K562 (cell line): ENCODE data around the gene CYTH4. TPM values are rescaled to one million over a fixed set of nuclear protein-coding genes. Genes with fewer than 3 reads are reported as not detected.

Experiments used
- ATAC-seq: fragments of 200-7000 bp; cut with Tn5 transposase; 3 replicates; pipeline ENCODE4 v1.9.1; 2020; ENCODE audit warnings: moderate library complexity
- BruUV-seq: library from RNA; stranded (reverse); fragments of 400-500 nt; replicated peaks from 2 replicates; lab custom pipeline; 2021; lab: Mats Ljungman, UMichigan
- CTCF ChIA-PET: fragments of 300-600 bp; formaldehyde crosslinking; extraction: SDS; loops from one replicate; lab custom pipeline; 2021; ENCODE audit warnings: low intra/inter-chr PET ratio; lab: Yijun Ruan, JAX
- POLR2A ChIA-PET: fragments of 300-600, 350-650 bp; sonication (Branson Sonifier 250); formaldehyde crosslinking; extraction: SDS; loops from one replicate; lab custom pipeline; 2021; ENCODE audit warnings: antibody characterized with exemption, inconsistent platforms; lab: Yijun Ruan, JAX
- DNase-seq, 4 experiments: peaks; one replicate each; pipeline versions ENCODE4 v3.0.0 to v3.0.0-alpha.2; 2011 to 2018; ENCODE audit warnings: low spot score in 3 of 4, mixed read lengths in 3 of 4; ENCODE audit errors: extremely low read depth in 1 of 4
- FAIRE-seq: peaks from 2 replicates; lab custom pipeline; 2011; peaks lifted over from hg19 to GRCh38; lab: Jason Lieb, UNC
- H2AFZ ChIP-seq: 2 replicates; pipeline ENCODE4 v1.6.0; 2011; ENCODE audit warnings: low read depth, low read length, control low read depth, inconsistent platforms
- H3K27ac ChIP-seq: fragments of 200-600 bp; 3 replicates; pipeline ENCODE4 v1.8.0; 2011; ENCODE audit warnings: low read depth, mild to moderate bottlenecking, control low read depth, inconsistent platforms, low read length, moderate library complexity, mixed read lengths; ENCODE audit errors: extremely low read depth
- H3K27me3 ChIP-seq, 2 experiments: fragments of 300-600 bp in 1 of 2; 2 replicates in 1 of 2; 3 replicates in 1 of 2; pipeline versions ENCODE4 v1.6.0 to v1.8.0; 2011; ENCODE audit warnings: inconsistent platforms in 2 of 2, low read length in 2 of 2, mild to moderate bottlenecking in 1 of 2, mixed read lengths in 1 of 2, moderate library complexity in 1 of 2; ENCODE audit not compliant: control insufficient read depth in 2 of 2, insufficient read depth in 2 of 2
- H3K36me3 ChIP-seq: fragments of 300-600 bp; 3 replicates; pipeline ENCODE4 v1.8.0; 2011; ENCODE audit warnings: mild to moderate bottlenecking, low read length, inconsistent platforms; ENCODE audit not compliant: control insufficient read depth, insufficient read depth
- H3K4me1 ChIP-seq, 2 experiments: fragments of 200-600 bp in 1 of 2; replicated peaks in 1 of 2; 2 replicates in 1 of 2; 3 replicates in 1 of 2; pipeline versions ENCODE4 v1.5.1 to v1.8.0; 2011; ENCODE audit warnings: inconsistent platforms in 2 of 2, low read length in 2 of 2, mild to moderate bottlenecking in 1 of 2, mixed read lengths in 1 of 2, moderate library complexity in 1 of 2; ENCODE audit not compliant: control insufficient read depth in 2 of 2, insufficient read depth in 2 of 2
- H3K4me2 ChIP-seq: 2 replicates; pipeline ENCODE4 v1.6.1; 2011; ENCODE audit warnings: low read length, control low read depth, inconsistent platforms, mixed read lengths; ENCODE audit not compliant: insufficient read depth
- H3K4me3 ChIP-seq: fragments of 200-600 bp; sonication (generic), shearing (Covaris generic); 2 replicates; pipeline ENCODE4 v1.5.1; 2016; ENCODE audit warnings: control low read depth, inconsistent platforms
- H3K79me2 ChIP-seq: fragments of 200-600 bp; 3 replicates; pipeline ENCODE4 v1.8.0; 2011; ENCODE audit warnings: low read length, inconsistent platforms; ENCODE audit not compliant: control insufficient read depth, insufficient read depth
- H3K9ac ChIP-seq, 2 experiments: 2 replicates each; pipeline versions ENCODE4 v1.6.0 to v1.6.1; 2011; ENCODE audit warnings: low read depth in 2 of 2, low read length in 2 of 2, control low read depth in 1 of 2, inconsistent platforms in 1 of 2, mild to moderate bottlenecking in 1 of 2, mixed read lengths in 1 of 2; ENCODE audit not compliant: insufficient read depth in 1 of 2
- H3K9me1 ChIP-seq: one replicate; pipeline ENCODE4 v1.6.0; 2011; ENCODE audit warnings: inconsistent platforms, mild to moderate bottlenecking, low read length, moderate library complexity; ENCODE audit not compliant: control insufficient read depth, insufficient read depth
- H3K9me3 ChIP-seq: replicated peaks from 2 replicates; pipeline ENCODE4 v1.5.1; 2011; ENCODE audit warnings: low read depth, low read length, inconsistent platforms; ENCODE audit not compliant: control insufficient read depth, insufficient read depth
- H4K20me1 ChIP-seq: replicated peaks from 2 replicates; pipeline ENCODE4 v1.6.1; 2011; ENCODE audit warnings: low read length, inconsistent platforms, mixed read lengths; ENCODE audit not compliant: control insufficient read depth, insufficient read depth
- BCOR ChIP-seq: fragments of 450-650 bp; IDR thresholded peaks from 2 replicates; pipeline ENCODE4 v1.6.1; 2016
- ESRRA ChIP-seq: fragments of 450-650 bp; IDR thresholded peaks from 2 replicates; pipeline ENCODE4 v1.6.1; 2014; ENCODE audit warnings: low read depth, mild to moderate bottlenecking, moderate library complexity, borderline replicate concordance
- FOXM1 ChIP-seq, 2 experiments: fragments of 450-650 bp in 1 of 2; sonication (generic) in 1 of 2; formaldehyde crosslinking in 1 of 2; IDR thresholded peaks; 2 replicates each; pipeline versions ENCODE4 v1.6.1 to v1.9.0; 2017 to 2022; ENCODE audit warnings: low read depth in 2 of 2, mild to moderate bottlenecking in 2 of 2, missing genetic modification reagents in 1 of 2, moderate library complexity in 1 of 2
- MEIS2 ChIP-seq: fragments of 450-650 bp; IDR thresholded peaks from 2 replicates; pipeline ENCODE4 v1.6.1; 2014; ENCODE audit warnings: mild to moderate bottlenecking; ENCODE audit not compliant: partially characterized antibody
- RBM25 ChIP-seq: fragments of 200-400 bp; formaldehyde crosslinking; IDR thresholded peaks from 2 replicates; pipeline ENCODE4 v1.6.1; 2018; ENCODE audit warnings: low read length, low read depth, moderate library complexity; ENCODE audit not compliant: severe bottlenecking
- ZFP36 ChIP-seq: fragments of 150-350 bp; IDR thresholded peaks from 2 replicates; pipeline ENCODE4 v1.6.1; 2018; ENCODE audit warnings: low read length, low read depth; ENCODE audit not compliant: partially characterized antibody
- WGBS: fragments of 100-300 bp; shearing (Covaris generic); methylation state at CpG from one replicate; pipeline ENCODE4 v1.1.6; 2016; ENCODE audit warnings: low coverage, mixed read lengths; ENCODE audit not compliant: insufficient coverage; ENCODE audit errors: missing lambda C conversion rate; 5-methylcytosine and 5-hydroxymethylcytosine counted together
- in situ Hi-C: fragments of 300-500 bp; cut with MboI; formaldehyde crosslinking; loops from 4 replicates; pipeline ENCODE4 v1.15.0; 2018; ENCODE audit warnings: inconsistent platforms, mixed read lengths
- intact Hi-C: fragments of 100-400 bp; cut with micrococcal nuclease; formaldehyde crosslinking; loops from 2 replicates; pipeline ENCODE4 v1.14.2; 2022
- polyA plus RNA-seq, 8 experiments: library from polyadenylated mRNA; depleted of rRNA in 4 of 8; stranded (reverse) in 5 of 8; unstranded in 3 of 8; fragments of >200 nt; fragmentation: Nextera tagmentation in 2 of 8; fragmentation: Illumina TruSeq in 1 of 8; extraction: Ambion mirVana in 2 of 8; extraction: Trizol in 1 of 8; gene quantifications; 2 replicates each; pipeline versions ENCODE4 v1.2.1 to v1.2.3, GENCODE V29; 2011 to 2014; ENCODE audit warnings: inconsistent platforms in 1 of 8, missing spikeins in 1 of 8
- total RNA-seq, 7 experiments: library from RNA; depleted of rRNA in 6 of 7; stranded (reverse); fragments of >200 nt in 6 of 7; fragmentation: Illumina TruSeq in 2 of 7; extraction: Trizol in 2 of 7; gene quantifications; 2 replicates each; pipeline versions ENCODE4 v1.2.1 to v1.2.3, GENCODE V29; 2011 to 2021; ENCODE audit warnings: low replicate concordance in 1 of 7
- TF ChIP-seq, protein P1 (sequence below): fragments of 450-650 bp; IDR thresholded peaks from 2 replicates; pipeline ENCODE4 v1.6.1; 2016; ENCODE audit warnings: missing biosample characterization, missing genetic modification characterization

CYTH4 gene
- total and polyA plus RNA-seq, 9 of the 15 experiments (the other 6 are each of a cell fraction or from before 2014, with no cell fraction given) = 0.03 to 2.0 (median 0.61) TPM; not detected in 1

DNA sequence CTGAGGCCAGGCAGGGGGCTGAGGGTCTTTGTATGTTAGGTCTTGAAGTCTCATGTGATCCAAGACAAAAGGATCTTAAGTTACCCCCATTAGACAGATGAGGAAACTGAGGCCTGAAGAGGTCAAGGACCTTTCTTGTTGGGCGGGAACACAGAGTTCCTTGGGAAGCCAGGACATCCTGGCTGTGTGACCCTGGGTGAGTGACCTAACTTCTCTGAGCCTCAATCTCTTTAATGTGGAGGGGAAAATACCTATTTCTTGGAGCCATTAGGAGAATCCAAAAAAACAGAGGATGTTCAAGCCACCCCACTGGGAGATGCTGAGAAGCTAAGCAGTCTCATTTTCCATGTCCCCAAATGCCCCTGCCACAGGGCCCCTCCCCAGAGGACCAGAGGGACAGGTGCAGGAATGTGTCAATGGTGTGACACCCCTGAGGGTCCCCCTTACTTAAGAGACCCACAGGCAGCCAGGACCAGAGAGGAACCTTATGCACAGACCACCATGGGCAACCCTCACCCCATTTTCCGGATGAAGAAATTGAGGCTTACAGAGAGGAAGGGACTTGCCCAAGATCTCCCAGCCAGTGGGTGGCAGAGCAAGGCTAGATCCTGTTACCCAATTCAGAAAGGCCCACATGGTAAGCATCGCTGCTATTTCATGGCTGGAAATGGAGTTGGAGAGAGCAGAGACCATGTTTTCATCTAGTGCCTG, 46.3 kb upstream of the CYTH4 start:
- Histone ChIP-seq H3K4me3 (no peak overlapping the region), H3K9me1 (no peaks in the 10 kb centered on the region), H4K20me1 (peaks cover 3% of the 10 kb centered on the region), H3K4me2 (no peak overlapping the region), H3K36me3 (peaks cover 75% of the 10 kb centered on the region; the same call in 2 of the 3 replicates), H3K4me1 (peaks cover 3 to 27% of the 10 kb centered on the region in 2 experiments; a peak in 3 of 5 replicates), H3K27ac (no peak overlapping the region), H3K9ac (no peak overlapping the region), H3K9me3 (no peaks in the 10 kb centered on the region)
- ChIA-PET CTCF (no interaction called here), POLR2A (no interaction called here)
- DNase-seq = no peak
- in situ Hi-C loops = no loop called here
- 95% methylated on average over 2 of the region's 3 CpGs for WGBS
- BruUV-seq = no TSS peak
- TF ChIP-seq BCOR (0 out of 2 replicates have a peak, but pooled peaks have one; percentile 11), FOXM1 (IDR thresholded peaks at IDR 0.05; ENCODE audit: low read depth) (no peak), FOXM1 (CRISPR knock-in tag; IDR thresholded peaks at IDR 0.05; ENCODE audit: low read depth) (no peak), ESRRA (peak; percentile 34; the same call in 1 of the 2 replicates), ZFP36 (peak; percentile 57), RBM25 (peak; percentile 87), MEIS2 (no peak)
- TF ChIP-seq, protein P1, sequence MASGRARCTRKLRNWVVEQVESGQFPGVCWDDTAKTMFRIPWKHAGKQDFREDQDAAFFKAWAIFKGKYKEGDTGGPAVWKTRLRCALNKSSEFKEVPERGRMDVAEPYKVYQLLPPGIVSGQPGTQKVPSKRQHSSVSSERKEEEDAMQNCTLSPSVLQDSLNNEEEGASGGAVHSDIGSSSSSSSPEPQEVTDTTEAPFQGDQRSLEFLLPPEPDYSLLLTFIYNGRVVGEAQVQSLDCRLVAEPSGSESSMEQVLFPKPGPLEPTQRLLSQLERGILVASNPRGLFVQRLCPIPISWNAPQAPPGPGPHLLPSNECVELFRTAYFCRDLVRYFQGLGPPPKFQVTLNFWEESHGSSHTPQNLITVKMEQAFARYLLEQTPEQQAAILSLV = no peak
- TF ChIP-seq, all 486 proteins: peak for 4
- ATAC-seq (no peak), FAIRE-seq (no peak)
- intact Hi-C loops = no loop called here
- peaks cover 27% of the 10 kb centered on the region for H3K79me2 ChIP-seq
- H3K27me3 ChIP-seq = no peaks in the 10 kb centered on the region
- H2AFZ ChIP-seq = no peak overlapping the region
